ENCODE results near the gene FRMD1. TPM values are rescaled to one million over a fixed set of nuclear protein-coding genes. Genes with fewer than 3 reads are reported as not detected.

Gene FRMD1
- total and polyA plus RNA-seq, 10 of the 15 experiments (the other 5 are each of a cell fraction or from before 2014, with no cell fraction given) = not detected

DNA sequence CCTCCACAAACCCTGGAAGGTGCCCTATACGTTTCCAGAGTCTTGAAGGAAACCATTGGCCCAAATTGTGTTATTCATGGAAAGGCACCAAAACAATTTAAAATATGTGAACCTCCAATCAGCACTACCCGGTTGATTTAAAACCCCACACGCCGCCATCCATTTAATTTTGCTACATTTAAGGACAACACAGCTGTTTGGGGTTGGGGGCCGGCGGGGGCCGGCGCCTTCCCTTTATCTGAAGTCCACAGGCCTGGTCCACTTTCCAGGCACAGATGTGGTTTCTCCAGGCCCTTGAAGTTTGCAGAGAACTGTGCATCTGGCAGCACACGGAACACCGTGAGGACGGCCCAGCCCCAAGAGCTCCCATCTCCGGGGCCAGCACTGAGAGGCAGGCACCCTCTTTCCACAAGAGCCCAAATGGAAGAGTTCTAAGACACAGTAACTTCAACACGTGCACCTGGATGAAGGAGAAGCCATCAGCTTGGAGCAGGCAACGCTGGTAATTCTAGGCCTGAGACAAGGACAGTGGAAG is 16.8 kb upstream of the FRMD1 start:
- ChIA-PET CTCF (no interaction called here), RAD21 (ENCODE audit: unreplicated experiment) (no interaction called here), POLR2A (no interaction called here), SMC1A (ENCODE audit: uncharacterized antibody, unreplicated experiment) (no interaction called here)
- 62% methylated on average over 14 of the region's 14 CpGs for WGBS (ENCODE audit: insufficient coverage, insufficient replicate concordance, low lambda C conversion rate, missing lambda C conversion rate)
- FAIRE-seq = no peak
- no peak overlapping the region for H2AFZ ChIP-seq (ENCODE audit: control insufficient read depth, low read depth, low read length)
- H3K27me3 ChIP-seq (replicated peaks in 1 of 2; ENCODE audit: control insufficient read depth in 2 of 2, insufficient read depth in 2 of 2, low read length in 1 of 2) = 0 out of 4 replicates have a peak, but pooled peaks cover 0 to 2% of the 10 kb centered on the region in 2 experiments
- no peak overlapping the region for H3K9ac ChIP-seq (ENCODE audit: control insufficient read depth, insufficient read depth, low read length)
- intact Hi-C loops (cut with micrococcal nuclease; ENCODE audit: unreplicated experiment) = no loop called here
- H3K4me3 ChIP-seq = no peak overlapping the region
- BruUV-seq (replicated peaks) = no TSS peak
- no peaks in the 10 kb centered on the region for H4K20me1 ChIP-seq (ENCODE audit: control insufficient read depth, insufficient read depth)
- H3K4me2 ChIP-seq (ENCODE audit: control insufficient read depth, insufficient read depth) = no peak overlapping the region
- no peaks in the 10 kb centered on the region for H3K36me3 ChIP-seq (ENCODE audit: control insufficient read depth in 2 of 2, insufficient read depth in 2 of 2, low read length in 1 of 2)
- no peaks in the 10 kb centered on the region; the same call in 2 of the 3 replicates for H3K9me3 ChIP-seq (replicated peaks; ENCODE audit: control insufficient read depth, insufficient read depth, low read length)
- no peak overlapping the region for H3K27ac ChIP-seq (ENCODE audit: control insufficient read depth, insufficient read depth)
- no peak for DNase-seq (ENCODE audit: low read depth, low spot score)
- in situ Hi-C loops (cut with MboI) = no loop called here
- no peaks in the 10 kb centered on the region for H3K4me1 ChIP-seq (ENCODE audit: control insufficient read depth, insufficient read depth, low read length)
- no peaks in the 10 kb centered on the region for H3K79me2 ChIP-seq (ENCODE audit: control insufficient read depth, insufficient read depth, low read length)
- no peak for ATAC-seq
- TF ChIP-seq, protein P1, sequence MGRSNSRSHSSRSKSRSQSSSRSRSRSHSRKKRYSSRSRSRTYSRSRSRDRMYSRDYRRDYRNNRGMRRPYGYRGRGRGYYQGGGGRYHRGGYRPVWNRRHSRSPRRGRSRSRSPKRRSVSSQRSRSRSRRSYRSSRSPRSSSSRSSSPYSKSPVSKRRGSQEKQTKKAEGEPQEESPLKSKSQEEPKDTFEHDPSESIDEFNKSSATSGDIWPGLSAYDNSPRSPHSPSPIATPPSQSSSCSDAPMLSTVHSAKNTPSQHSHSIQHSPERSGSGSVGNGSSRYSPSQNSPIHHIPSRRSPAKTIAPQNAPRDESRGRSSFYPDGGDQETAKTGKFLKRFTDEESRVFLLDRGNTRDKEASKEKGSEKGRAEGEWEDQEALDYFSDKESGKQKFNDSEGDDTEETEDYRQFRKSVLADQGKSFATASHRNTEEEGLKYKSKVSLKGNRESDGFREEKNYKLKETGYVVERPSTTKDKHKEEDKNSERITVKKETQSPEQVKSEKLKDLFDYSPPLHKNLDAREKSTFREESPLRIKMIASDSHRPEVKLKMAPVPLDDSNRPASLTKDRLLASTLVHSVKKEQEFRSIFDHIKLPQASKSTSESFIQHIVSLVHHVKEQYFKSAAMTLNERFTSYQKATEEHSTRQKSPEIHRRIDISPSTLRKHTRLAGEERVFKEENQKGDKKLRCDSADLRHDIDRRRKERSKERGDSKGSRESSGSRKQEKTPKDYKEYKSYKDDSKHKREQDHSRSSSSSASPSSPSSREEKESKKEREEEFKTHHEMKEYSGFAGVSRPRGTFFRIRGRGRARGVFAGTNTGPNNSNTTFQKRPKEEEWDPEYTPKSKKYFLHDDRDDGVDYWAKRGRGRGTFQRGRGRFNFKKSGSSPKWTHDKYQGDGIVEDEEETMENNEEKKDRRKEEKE (IDR thresholded peaks at IDR 0.05) = no peak
- TF ChIP-seq ATF2 (IDR thresholded peaks at IDR 0.05; ENCODE audit: low read length) (no peak), SMAD5 (IDR thresholded peaks at IDR 0.05; ENCODE audit: low read depth) (no peak), HCFC1 (IDR thresholded peaks at IDR 0.05; ENCODE audit: low read length) (no peak), ASH2L (IDR thresholded peaks at IDR 0.05; ENCODE audit: borderline replicate concordance, low read depth) (no peak), GABPA (IDR thresholded peaks at IDR 0.05; ENCODE audit: low read depth) (no peak), TBL1XR1 (IDR thresholded peaks at IDR 0.05; ENCODE audit: low read depth, low read length) (no peak), PAX8 (IDR thresholded peaks at IDR 0.05) (no peak), SRF (IDR thresholded peaks at IDR 0.05; ENCODE audit: low read depth in 2 of 2, low read length in 2 of 2) (no peak), BRCA1 (IDR thresholded peaks at IDR 0.05; ENCODE audit: low read depth, low read length) (no peak), MYC (IDR thresholded peaks at IDR 0.05; ENCODE audit: insufficient read depth, insufficient read length, insufficient replicate concordance, low read length, severe bottlenecking) (no peak), IRF3 (IDR thresholded peaks at IDR 0.05) (no peak), NR2C1 (IDR thresholded peaks at IDR 0.05) (no peak), YBX1 (IDR thresholded peaks at IDR 0.05) (no peak)
- TF ChIP-seq, protein P2, sequence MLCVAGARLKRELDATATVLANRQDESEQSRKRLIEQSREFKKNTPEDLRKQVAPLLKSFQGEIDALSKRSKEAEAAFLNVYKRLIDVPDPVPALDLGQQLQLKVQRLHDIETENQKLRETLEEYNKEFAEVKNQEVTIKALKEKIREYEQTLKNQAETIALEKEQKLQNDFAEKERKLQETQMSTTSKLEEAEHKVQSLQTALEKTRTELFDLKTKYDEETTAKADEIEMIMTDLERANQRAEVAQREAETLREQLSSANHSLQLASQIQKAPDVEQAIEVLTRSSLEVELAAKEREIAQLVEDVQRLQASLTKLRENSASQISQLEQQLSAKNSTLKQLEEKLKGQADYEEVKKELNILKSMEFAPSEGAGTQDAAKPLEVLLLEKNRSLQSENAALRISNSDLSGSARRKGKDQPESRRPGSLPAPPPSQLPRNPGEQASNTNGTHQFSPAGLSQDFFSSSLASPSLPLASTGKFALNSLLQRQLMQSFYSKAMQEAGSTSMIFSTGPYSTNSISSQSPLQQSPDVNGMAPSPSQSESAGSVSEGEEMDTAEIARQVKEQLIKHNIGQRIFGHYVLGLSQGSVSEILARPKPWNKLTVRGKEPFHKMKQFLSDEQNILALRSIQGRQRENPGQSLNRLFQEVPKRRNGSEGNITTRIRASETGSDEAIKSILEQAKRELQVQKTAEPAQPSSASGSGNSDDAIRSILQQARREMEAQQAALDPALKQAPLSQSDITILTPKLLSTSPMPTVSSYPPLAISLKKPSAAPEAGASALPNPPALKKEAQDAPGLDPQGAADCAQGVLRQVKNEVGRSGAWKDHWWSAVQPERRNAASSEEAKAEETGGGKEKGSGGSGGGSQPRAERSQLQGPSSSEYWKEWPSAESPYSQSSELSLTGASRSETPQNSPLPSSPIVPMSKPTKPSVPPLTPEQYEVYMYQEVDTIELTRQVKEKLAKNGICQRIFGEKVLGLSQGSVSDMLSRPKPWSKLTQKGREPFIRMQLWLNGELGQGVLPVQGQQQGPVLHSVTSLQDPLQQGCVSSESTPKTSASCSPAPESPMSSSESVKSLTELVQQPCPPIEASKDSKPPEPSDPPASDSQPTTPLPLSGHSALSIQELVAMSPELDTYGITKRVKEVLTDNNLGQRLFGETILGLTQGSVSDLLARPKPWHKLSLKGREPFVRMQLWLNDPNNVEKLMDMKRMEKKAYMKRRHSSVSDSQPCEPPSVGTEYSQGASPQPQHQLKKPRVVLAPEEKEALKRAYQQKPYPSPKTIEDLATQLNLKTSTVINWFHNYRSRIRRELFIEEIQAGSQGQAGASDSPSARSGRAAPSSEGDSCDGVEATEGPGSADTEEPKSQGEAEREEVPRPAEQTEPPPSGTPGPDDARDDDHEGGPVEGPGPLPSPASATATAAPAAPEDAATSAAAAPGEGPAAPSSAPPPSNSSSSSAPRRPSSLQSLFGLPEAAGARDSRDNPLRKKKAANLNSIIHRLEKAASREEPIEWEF (IDR thresholded peaks at IDR 0.05; ENCODE audit: insufficient replicate concordance, low read depth, low read length) = no peak
